GM12892 (cell line): ENCODE measurements around the gene CTNND2.

ENCODE experiments used
- POLR2A ChIP-seq: IDR thresholded peaks from 2 replicates; pipeline ENCODE4 v1.6.1; 2011; ENCODE audit warnings: low read depth, low read length, control low read depth
- POLR2AphosphoS5 ChIP-seq: IDR thresholded peaks from 2 replicates; pipeline ENCODE4 v1.6.1; 2011; ENCODE audit warnings: low read depth, low read length, control low read depth
- TAF1 ChIP-seq: IDR thresholded peaks from 2 replicates; pipeline ENCODE4 v1.6.1; 2011; ENCODE audit warnings: low read depth, mild to moderate bottlenecking, control low read depth, low read length, borderline replicate concordance

GRCh38 chr5:11046160-11046559 is 858.1 kb downstream of the CTNND2 start:
- TF ChIP-seq POLR2A (no peak), TAF1 (no peak), POLR2AphosphoS5 (no peak)
